Fibroblast of skin of abdomen (primary cell): Measurements from ENCODE around the gene HNRNPA1. TPM values are rescaled to one million over a fixed set of nuclear protein-coding genes. Genes with fewer than 3 reads are reported as not detected.
"Not testable (repeated sequence)": the region's sequence is repeated elsewhere in the genome, so short reads cannot be mapped to it uniquely, and the experiment has no call there.

Source experiments
- DNase-seq: peaks from one replicate; pipeline ENCODE4 v3.0.0-alpha.2; 2013
- polyA plus RNA-seq, 2 experiments: library from polyadenylated mRNA; unstranded; fragments of 120-200 nt; gene quantifications; one replicate each; pipeline ENCODE4 v1.2.1, GENCODE V29; 2013; ENCODE audit not compliant: insufficient read length in 2 of 2

HNRNPA1 gene
- 1,749 TPM for polyA plus RNA-seq (2013, experiment 1 of 2; ENCODE audit: insufficient read length)
- polyA plus RNA-seq (2013, experiment 2 of 2; ENCODE audit: insufficient read length): 1,761 TPM

GRCh38 chr12:54280468-54281260, at the start of gene HNRNPA1:
Gene HNRNPA1, plus strand, starts transcription at chr12:54280726. Its CDS starts 82 bp downstream, at chr12:54280808.
- peak; percentile 100 for DNase-seq

DNA sequence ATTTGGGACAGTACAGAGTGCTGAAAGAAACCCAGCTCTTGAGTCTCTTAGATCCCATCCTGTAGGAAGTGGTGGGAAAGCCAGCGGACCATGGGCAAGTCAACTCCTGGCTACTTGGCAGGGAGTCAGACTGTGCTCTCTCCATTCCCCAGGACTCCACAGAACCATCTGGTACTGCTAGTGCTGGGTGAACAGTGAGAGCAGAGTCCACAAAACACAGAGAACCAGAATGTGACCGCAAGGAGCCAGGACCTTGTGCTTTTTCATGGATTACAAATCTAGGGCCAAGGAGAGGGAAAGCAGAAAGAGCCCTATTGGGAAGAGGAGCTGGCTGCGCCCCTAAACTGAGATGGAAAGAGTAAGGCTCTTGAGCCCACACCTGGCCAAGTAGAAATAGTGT, 49.3 kb upstream of the HNRNPA1 start:
- not testable (repeated sequence) for DNase-seq

DNA sequence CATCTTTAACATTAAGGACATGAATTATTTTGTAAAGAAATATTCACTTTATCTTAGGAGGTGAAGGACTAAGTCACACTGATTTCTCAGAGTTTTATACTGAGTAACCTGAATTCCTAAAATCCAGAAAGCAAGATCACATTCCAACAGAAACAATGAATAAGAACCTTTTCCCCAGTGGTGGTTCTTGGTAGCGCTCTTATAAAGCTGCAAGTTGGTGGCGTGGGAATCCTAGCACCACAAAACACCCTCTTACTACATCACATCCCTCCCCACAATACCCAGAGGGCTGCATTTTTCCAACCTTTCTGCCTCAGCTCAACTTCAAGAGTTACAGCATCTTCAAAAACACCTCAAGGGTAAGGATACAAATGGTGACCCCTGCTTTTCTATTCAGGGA, 47.7 kb upstream of the HNRNPA1 start:
- peak; percentile 58 for DNase-seq

DNA sequence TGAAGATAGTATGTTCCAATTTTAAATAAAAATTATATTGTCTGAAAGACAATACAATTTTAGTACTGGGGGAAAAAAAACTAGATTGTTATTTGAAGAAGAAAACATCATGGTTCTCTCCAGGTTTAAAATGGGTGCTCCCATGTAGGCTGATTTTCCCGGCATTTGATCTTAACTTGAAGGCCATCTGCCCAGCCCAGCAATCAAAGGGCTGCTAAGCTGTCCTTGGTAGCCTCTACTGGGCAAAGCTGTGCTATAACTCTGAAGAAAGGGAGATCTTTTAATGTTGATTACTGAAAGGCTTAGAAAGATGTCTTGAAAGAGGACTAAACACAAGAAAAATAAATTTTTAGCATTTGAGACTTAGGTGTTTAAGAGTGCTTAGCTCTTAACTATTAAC, 42.0 kb upstream of the HNRNPA1 start:
- no peak for DNase-seq

- DNase-seq: no peak
Measured at GRCh38 chr12:54239620-54240019, 40.9 kb upstream of the HNRNPA1 start.

- no peak for DNase-seq
Measured at GRCh38 chr12:54240129-54240528, 40.4 kb upstream of the HNRNPA1 start.

- DNase-seq: no peak
Measured at GRCh38 chr12:54240971-54241588, 39.4 kb upstream of the HNRNPA1 start.

GRCh38 chr12:54246011-54246641, 34.4 kb upstream of the HNRNPA1 start:
- DNase-seq: no peak

DNA sequence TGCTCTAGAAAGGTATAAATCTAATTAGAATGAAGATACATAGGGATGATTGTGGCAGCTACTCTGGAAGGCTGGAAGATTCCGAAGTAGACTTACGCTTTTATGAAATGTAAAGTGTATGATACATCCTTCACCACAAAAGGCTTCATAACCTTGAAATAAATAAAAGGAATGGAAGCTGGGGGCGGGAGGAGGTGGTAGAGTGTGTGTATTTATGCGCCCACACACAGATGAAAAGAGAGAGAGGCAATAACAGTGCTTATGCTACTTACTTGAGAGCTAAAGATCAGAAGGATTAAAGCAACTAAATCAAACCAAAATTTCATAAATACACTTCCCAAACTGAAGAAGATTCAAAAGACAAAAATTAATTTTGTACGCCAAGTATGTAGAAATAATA, 31.0 kb upstream of the HNRNPA1 start:
- DNase-seq: no peak

GRCh38 chr12:54251667-54252284, 28.8 kb upstream of the HNRNPA1 start:
- DNase-seq: peak; percentile 49

GRCh38 chr12:54253240-54253639, 27.3 kb upstream of the HNRNPA1 start:
- no peak for DNase-seq

- no peak for DNase-seq
Measured at GRCh38 chr12:54257332-54257731, 23.2 kb upstream of the HNRNPA1 start.

- peak; percentile 73 for DNase-seq
Measured at GRCh38 chr12:54258201-54258681, 22.3 kb upstream of the HNRNPA1 start.

DNA sequence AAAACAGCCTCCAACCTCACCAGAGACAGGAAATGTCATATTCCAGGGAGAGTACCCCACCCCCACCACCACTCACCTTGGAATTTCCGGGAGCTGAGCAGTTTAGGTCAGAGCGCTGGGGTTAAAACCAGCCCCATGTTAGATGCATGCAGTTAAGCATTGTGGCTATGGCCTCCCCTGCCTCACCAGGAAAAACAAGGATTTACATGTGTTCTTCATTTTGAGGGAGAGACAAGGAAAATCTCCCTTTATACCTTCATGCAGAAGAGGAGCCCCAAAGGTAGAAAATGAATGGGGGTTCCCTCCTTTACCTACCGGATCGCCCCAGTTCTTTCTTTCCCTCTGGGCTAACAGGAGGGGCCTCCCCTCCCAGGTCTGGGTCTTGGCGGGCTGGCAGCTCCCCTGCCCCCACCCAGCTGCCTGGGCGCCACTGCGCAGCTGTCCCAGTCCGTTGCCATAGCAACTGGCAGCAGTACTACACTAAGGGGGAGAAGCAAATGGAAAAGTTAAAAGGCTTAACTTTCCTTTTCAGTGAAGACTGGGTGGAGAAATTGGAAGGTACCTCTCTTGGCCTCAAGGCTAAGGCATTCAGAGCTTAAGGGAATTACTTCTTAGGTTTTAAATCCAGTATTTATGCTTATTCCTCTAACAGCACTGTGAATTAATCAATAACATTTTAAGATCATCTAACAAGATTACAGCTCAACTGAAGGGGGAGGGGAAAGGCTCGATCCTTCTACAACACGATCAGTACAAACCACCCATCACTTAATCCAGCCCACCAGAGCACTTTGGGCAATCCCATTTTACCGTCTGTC, 21.1 kb upstream of the HNRNPA1 start:
- peak; percentile 92 for DNase-seq

GRCh38 chr12:54261815-54262402, 18.6 kb upstream of the HNRNPA1 start:
- no peak for DNase-seq

DNA sequence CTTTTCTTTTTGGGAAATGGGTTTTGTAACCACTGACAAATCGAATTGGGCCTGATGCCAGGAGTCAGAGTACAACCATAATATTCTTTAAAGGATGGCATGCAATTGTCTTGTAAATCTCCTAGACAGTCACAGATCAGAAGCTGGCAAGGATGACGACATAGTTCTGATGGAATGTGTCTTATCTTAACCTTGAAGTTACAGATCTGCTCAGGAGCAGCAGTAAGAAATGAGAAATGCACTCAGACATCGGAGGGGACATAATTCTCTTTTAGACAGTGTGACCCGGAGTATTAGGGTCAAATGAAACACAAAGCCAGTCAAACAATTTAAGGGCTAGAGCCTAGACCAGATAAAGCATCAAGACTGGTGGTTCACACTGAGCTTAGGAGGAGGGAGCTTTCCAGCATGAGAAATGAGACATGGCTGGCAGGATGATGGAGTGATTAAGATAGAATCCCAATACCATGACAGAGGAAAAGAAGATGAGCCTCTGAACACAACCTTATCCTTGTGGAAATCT, 18.1 kb upstream of the HNRNPA1 start:
- DNase-seq: peak; percentile 70

- DNase-seq: no peak
Measured at GRCh38 chr12:54265364-54265812, 15.1 kb upstream of the HNRNPA1 start.

DNA sequence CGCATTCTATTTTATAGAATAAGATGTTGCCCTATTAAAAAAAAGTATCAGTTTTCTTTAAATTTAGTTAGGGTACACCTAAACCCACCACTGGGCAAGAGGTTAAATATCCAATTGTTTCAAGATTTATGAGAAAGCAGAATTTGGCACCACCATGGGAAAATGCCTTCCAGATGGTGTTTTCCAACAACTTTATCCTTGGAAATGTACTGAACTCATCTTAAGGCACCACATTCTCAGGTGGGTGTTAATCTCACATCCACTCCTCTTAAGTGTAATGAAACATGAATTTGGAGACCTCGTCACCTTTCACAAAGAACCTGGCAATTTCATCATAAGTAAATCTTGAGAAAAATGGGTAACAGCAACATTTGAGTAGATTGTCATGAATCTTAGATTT, 13.7 kb upstream of the HNRNPA1 start:
- DNase-seq: no peak

DNA sequence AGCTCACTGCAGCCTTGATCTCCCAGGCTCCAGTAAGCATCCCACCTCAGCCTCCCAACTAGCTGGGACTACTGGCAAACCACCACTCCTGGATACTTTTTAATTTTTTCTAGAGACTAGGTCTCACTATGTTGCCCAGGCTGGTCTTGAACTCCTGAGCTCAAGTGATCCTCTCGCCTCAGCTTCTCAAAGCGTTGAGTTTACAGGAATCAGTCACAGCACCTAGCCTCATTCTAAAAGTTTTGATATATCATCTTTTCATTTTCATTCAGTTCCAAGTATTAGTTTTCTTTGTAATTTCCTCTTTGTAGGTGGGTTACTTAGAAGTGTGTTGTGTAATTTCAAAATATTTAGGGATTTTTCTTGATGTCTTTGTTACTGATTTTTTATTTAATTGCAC, 10.2 kb upstream of the HNRNPA1 start:
- DNase-seq: no peak

GRCh38 chr12:54272214-54272613, 8.3 kb upstream of the HNRNPA1 start:
- DNase-seq: no peak

DNA sequence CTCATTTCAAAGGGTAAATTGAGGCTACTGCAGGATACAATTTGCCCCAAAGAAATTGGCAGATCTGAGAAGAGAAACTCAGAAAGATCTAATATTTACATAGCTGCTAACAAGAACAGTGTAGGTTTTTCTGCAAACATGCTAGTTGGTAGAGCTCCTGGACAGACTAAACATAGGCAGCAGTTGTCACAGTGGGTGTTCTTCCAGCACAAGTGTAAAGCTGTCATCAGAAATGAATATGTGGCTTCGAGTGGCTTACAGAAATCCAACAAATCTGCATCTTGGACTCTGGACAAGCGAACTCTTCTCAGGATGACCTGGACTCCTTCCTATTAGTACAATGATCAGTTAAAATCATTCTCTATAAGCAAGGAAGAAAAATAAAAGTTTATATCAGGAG, 6.5 kb upstream of the HNRNPA1 start:
- DNase-seq: no peak
